Neural progenitor cell (in vitro differentiated cells): ENCODE results near the gene PRDX2.

Experiments
- CTCF ChIP-seq: fragments of 200-600 bp; sonication (generic); IDR thresholded peaks from 2 replicates; pipeline ENCODE4 v1.5.1; 2017; ENCODE audit warnings: antibody characterized with exemption, mild to moderate bottlenecking
- EZH2 ChIP-seq: fragments of 200-600 bp; sonication (generic); IDR thresholded peaks from 2 replicates; pipeline ENCODE4 v1.6.1; 2017; ENCODE audit warnings: antibody characterized with exemption, mild to moderate bottlenecking, moderate library complexity

GRCh38 chr19:12769689-12770088, 31.9 kb downstream of the PRDX2 start:
- TF ChIP-seq CTCF (no peak), EZH2 (no peak)
